GM12864 (cell line): ENCODE measurements around the gene CCDC82.

ENCODE experiments used
- DNase-seq: peaks from one replicate; pipeline ENCODE4 v3.0.0-alpha.2; 2011; ENCODE audit warnings: low read depth
- H3K4me3 ChIP-seq: 2 replicates; pipeline ENCODE4 v1.5.1; 2011; ENCODE audit warnings: mild to moderate bottlenecking, low read depth, low read length, control low read depth
- TF ChIP-seq, protein P1 (sequence below): IDR thresholded peaks from 2 replicates; pipeline ENCODE4 v1.5.1; 2011; ENCODE audit warnings: low read depth, mild to moderate bottlenecking, moderate library complexity, low read length, control low read depth, inconsistent platforms; ENCODE audit errors: missing control alignments

Gene CCDC82

DNA sequence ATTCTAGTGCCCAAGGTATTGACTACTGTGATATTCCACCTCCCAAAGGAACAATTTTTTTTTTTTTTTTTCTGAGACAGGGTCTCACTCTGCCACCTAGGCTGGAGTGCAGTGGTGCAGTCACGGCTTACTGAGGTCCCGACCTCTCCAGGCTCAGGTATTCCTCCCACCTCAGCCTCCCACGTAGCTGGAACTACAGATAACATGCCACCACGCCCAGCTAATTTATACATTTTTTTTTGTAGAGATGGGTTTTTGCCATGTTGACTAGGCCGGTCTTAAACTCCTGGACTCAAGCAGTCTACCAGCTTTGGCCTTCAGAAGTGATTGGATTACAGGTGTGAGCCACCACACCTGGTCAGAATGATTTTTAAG is 80.1 kb downstream of the CCDC82 start:
- no peak for DNase-seq
- TF ChIP-seq, protein P1, sequence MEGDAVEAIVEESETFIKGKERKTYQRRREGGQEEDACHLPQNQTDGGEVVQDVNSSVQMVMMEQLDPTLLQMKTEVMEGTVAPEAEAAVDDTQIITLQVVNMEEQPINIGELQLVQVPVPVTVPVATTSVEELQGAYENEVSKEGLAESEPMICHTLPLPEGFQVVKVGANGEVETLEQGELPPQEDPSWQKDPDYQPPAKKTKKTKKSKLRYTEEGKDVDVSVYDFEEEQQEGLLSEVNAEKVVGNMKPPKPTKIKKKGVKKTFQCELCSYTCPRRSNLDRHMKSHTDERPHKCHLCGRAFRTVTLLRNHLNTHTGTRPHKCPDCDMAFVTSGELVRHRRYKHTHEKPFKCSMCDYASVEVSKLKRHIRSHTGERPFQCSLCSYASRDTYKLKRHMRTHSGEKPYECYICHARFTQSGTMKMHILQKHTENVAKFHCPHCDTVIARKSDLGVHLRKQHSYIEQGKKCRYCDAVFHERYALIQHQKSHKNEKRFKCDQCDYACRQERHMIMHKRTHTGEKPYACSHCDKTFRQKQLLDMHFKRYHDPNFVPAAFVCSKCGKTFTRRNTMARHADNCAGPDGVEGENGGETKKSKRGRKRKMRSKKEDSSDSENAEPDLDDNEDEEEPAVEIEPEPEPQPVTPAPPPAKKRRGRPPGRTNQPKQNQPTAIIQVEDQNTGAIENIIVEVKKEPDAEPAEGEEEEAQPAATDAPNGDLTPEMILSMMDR: no peak
- no peak overlapping the region for H3K4me3 ChIP-seq

DNA sequence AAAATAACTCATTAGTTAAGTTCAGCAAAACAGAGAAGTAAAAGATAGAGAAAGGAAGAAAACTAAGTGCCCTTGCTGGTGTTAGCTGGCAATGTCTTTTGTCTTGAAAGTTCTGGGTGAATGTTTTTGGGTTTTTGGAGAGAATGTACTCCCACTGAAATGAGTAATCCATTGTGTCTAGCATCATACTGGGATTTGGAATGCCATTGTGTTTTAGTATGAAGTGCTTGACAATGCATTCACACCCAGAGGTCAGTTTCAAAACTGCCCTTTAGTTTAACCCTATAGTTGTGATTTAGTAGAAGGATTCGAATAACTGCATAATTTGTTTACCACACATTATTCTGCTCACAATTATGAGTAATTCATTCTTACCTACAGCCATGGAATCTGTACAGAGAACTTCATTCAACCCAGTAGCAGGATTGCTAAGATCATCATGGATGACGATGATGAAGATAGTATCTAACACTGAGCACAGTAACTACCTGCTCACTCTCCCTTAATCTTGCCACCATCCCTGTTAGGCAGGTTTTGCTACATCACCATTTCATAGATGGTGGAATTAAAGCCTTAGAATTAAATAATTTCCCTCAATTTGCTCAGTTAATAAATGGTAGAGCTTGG is 80.6 kb downstream of the CCDC82 start:
- TF ChIP-seq, protein P1: no peak
- DNase-seq: no peak
- no peak overlapping the region for H3K4me3 ChIP-seq

DNA sequence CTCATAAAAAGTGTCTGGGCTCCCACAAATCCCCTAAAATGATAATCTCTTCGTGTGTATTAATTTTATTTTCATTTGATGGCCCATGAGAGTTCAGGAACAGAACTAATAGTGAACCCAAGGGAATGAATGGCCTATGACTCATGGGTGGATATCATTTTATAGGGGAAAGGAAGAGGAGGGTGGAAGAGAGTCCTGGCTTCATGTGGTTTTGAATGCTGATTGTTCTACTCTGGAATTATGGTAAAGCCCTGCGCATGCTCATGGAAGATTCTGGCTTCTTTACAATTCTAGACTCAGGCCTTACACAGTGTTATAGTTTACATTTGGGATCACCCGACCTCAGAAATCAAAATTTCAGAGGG is 82.0 kb downstream of the CCDC82 start:
- TF ChIP-seq, protein P1: no peak
- DNase-seq: no peak
- no peak overlapping the region for H3K4me3 ChIP-seq

DNA sequence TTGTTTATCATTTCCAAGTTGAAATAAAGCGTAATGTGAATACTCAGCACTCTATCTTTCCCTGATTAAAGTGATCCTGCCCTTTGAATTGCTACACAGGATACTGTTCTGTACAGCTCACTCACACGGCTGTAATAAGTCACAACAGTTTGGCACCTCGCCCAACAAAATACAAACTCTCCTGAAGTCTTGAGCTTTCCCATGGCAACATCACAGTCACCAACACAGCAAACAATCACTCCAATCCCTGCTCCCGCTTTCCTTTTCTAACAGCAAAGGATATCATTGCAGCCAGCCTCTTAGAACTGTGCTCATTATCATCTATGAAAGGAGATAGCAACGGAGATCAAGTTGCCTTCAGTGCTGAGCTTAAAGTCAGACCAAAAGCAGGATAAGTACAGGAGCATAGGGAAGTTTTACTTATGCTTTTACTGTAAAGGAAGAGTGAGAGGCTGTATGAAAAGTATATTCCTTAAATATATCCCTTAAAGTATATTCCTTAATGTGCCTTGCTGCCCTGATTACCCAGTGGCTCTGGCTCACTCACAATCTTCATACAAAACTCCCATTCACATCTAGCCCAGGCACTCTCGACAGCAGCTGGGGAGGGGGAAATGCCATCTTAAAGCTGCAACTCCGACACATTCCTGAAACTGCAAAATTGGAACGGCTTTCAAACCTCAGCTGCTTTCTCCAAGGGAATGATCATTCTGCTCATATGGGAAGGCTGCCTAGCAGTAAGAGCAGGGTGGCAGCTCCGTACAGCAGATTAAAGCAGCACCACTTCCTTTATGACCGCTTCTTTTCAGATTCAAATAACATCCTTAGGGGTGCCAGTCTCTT is 82.6 kb downstream of the CCDC82 start:
- TF ChIP-seq, protein P1: no peak
- no peak overlapping the region for H3K4me3 ChIP-seq
- no peak for DNase-seq

DNA sequence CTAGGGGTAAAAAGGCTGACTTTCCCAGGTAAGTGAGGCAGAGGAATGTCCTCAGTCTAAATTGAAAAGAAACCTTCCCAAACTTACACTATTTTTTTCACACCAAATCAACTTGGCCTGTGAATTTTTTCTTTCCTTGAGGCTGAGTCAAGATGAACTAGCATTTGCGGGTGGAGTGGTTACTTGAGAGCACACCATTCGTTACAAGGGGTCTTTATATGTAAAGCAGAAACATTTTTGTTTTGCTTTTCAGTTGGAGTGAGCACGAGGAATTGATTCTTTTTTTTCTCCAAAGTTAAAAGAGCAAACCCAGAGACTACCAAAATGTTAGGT is 83.1 kb downstream of the CCDC82 start:
- DNase-seq: no peak
- no peak overlapping the region for H3K4me3 ChIP-seq
- TF ChIP-seq, protein P1: no peak

DNA sequence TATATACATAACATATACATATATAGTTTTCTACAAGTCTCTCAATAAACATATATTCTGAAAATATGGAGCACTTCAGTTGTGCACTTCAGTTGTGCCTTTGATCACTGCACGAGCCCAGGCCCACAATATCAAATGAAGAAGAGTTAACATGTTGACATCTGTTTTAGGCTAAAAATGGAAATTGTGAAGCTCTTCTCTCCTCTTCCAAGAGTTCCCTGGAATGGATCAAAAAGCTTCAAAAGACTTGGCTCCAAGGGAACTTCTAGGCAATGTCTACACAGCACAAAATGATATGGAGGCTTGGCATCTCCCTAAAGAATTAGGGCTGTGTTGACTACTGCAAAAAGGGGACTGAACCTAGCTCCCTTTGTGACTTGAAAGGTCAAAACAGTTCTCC is 83.6 kb downstream of the CCDC82 start:
- no peak for DNase-seq
- no peak overlapping the region for H3K4me3 ChIP-seq
- TF ChIP-seq, protein P1: no peak

DNA sequence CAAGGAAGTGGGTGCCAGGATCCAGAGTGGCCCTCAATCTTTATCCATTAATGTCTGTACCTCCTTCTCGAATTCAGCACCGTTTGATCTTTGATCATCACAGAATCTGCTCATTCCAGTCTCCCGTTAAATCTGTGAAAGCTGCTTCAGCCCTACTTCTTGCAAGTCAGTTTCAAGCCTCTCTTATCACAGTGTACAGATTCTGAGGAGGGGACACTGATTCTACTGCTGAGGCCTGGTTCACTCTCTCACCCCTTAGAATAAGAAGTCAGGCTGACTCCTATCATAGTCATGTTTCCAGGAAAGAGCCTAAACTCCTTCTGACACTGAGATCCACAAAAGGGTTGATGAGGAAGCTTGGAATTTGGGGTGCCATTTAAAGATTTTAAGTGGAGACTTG is 85.7 kb downstream of the CCDC82 start:
- TF ChIP-seq, protein P1: no peak
- DNase-seq: no peak
- no peak overlapping the region for H3K4me3 ChIP-seq
